Lung (tissue), 12 donors: ENCODE results near the gene RXRA. TPM values are rescaled to one million over a fixed set of nuclear protein-coding genes. Genes with fewer than 3 reads are reported as not detected.
A peak's percentile ranks its signal among the peaks of the same experiment; 100 is the strongest.

Experiments
- ATAC-seq: fragments of 200-7000 bp; cut with Tn5 transposase; one replicate; pipeline ENCODE4 v1.9.1; 2020; ENCODE audit warnings: moderate number of reproducible peaks; ENCODE audit not compliant: insufficient read depth, low FRiP score
- DNase-seq, 3 donors: peaks; one replicate each; pipeline ENCODE4 v3.0.0-alpha.2; 2013 to 2017
- H3K27ac ChIP-seq, 2 donors: one replicate each; pipeline ENCODE4 v1.5.1; 2013; ENCODE audit warnings: mild to moderate bottlenecking in 2 of 2, moderate library complexity in 2 of 2, control low read depth in 1 of 2, inconsistent platforms in 1 of 2, low read depth in 1 of 2, low read length in 1 of 2
- H3K27me3 ChIP-seq, 3 donors: one replicate each; pipeline ENCODE4 v1.5.1; 2013; ENCODE audit warnings: low read length in 2 of 3; ENCODE audit not compliant: control insufficient read depth in 3 of 3, insufficient read depth in 3 of 3
- H3K36me3 ChIP-seq, 4 donors: one replicate each; pipeline ENCODE4 v1.5.1; 2013; ENCODE audit warnings: low read length in 4 of 4, mild to moderate bottlenecking in 1 of 4, moderate library complexity in 1 of 4; ENCODE audit not compliant: control insufficient read depth in 4 of 4, insufficient read depth in 4 of 4
- H3K4me1 ChIP-seq, 5 donors: one replicate each; pipeline ENCODE4 v1.5.1; 2013; ENCODE audit warnings: low read length in 5 of 5, mild to moderate bottlenecking in 2 of 5, moderate library complexity in 1 of 5; ENCODE audit not compliant: control insufficient read depth in 5 of 5, insufficient read depth in 5 of 5
- H3K4me3 ChIP-seq: one replicate; pipeline ENCODE4 v1.5.1; 2013; ENCODE audit warnings: mild to moderate bottlenecking, control low read depth, moderate library complexity
- H3K9ac ChIP-seq, 2 donors: one replicate each; pipeline ENCODE4 v1.5.1; 2013; ENCODE audit warnings: low read length in 2 of 2, control low read depth in 1 of 2; ENCODE audit not compliant: insufficient read depth in 1 of 2
- H3K9me3 ChIP-seq, 4 donors: one replicate each; pipeline ENCODE4 v1.5.1; 2013; ENCODE audit warnings: low read length in 3 of 4, mild to moderate bottlenecking in 1 of 4, moderate library complexity in 1 of 4; ENCODE audit not compliant: control insufficient read depth in 4 of 4, insufficient read depth in 3 of 4
- WGBS, 2 donors: extraction: QIAGEN DNeasy Blood & Tissue Kit; methylation state at CpG; one replicate each; pipeline ENCODE4 v1.1.7; 2013; 5-methylcytosine and 5-hydroxymethylcytosine counted together
- polyA plus RNA-seq, 2 donors: library from polyadenylated mRNA; stranded (reverse); fragments of 200-250 nt; gene quantifications; one replicate each; pipeline ENCODE4 v1.2.1, GENCODE V29; 2013
- total RNA-seq, 2 donors: library from RNA; depleted of rRNA in 1 of 2; stranded (reverse); fragments of >200 nt in 1 of 2; gene quantifications; one replicate each; pipeline ENCODE4 v1.2.1, GENCODE V29; 2014 to 2021
- TF ChIP-seq, protein P1 (sequence below): IDR thresholded peaks from 2 replicates; pipeline ENCODE4 v1.5.1; 2012; ENCODE audit warnings: mild to moderate bottlenecking; ENCODE audit errors: control extremely low read depth, extremely low read depth
- donor health status: control.
- donor health status: control.
- donor health status: Bipolar disorder and iron deficiency.
- donor health status: healthy.
- donor health status: DM: yes; HTN: yes; CAD: no.

Gene RXRA
- total and polyA plus RNA-seq, 4 donors: 24.2 to 85.2 (median 52.2) TPM

DNA sequence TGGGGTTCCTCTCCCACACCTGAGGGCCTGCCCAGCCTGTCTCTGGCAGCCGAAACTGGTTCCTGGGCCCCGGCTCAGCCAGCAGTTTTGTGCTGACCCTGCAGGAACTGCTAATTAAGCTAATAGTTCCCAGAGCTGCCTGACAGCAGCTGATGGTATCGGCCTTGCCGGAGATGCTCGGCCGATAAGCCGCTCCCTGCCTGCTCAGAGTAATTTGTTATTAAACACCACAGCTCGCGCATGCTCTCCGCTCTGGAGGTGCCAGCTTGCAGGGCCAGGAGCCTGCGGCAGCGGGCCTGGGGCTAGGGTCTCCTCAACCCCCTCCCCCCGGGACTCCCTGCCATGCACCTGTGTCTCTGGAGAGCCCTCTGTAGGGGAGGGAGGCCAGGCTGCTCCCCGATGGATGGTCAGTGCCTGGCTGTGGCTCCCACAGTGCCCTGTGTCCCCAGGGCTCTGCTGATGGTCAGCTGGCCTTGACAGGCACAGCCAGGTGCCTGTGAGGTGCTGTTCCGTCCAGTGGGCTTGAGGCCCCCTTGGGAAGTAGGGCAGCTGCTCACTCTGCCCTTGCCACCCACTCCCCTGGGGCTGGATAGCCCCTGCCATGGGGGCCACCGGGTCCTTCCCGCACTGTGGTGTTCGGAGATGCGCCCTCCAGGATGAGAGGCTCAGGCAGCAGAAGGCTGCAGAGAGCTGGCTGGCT is 41.7 kb downstream of the RXRA start:
- H3K27ac ChIP-seq: no peak overlapping the region
- ATAC-seq: no peak
- H3K4me3 ChIP-seq: no peak overlapping the region
- 83 to 90% methylated on average over 19 of the region's 19 CpGs for WGBS, 2 donors
- H3K9ac ChIP-seq: no peak overlapping the region
- no peaks in the 10 kb centered on the region for H3K27me3 ChIP-seq
- H3K9me3 ChIP-seq: no peaks in the 10 kb centered on the region
- peaks cover 8 to 48% (median 17%) of the 10 kb centered on the region in 5 donors for H3K4me1 ChIP-seq
- no peaks in the 10 kb centered on the region for H3K36me3 ChIP-seq
- TF ChIP-seq, protein P1, sequence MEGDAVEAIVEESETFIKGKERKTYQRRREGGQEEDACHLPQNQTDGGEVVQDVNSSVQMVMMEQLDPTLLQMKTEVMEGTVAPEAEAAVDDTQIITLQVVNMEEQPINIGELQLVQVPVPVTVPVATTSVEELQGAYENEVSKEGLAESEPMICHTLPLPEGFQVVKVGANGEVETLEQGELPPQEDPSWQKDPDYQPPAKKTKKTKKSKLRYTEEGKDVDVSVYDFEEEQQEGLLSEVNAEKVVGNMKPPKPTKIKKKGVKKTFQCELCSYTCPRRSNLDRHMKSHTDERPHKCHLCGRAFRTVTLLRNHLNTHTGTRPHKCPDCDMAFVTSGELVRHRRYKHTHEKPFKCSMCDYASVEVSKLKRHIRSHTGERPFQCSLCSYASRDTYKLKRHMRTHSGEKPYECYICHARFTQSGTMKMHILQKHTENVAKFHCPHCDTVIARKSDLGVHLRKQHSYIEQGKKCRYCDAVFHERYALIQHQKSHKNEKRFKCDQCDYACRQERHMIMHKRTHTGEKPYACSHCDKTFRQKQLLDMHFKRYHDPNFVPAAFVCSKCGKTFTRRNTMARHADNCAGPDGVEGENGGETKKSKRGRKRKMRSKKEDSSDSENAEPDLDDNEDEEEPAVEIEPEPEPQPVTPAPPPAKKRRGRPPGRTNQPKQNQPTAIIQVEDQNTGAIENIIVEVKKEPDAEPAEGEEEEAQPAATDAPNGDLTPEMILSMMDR: no peak
- peak in 1 of 3 donors; percentile 27 for DNase-seq

GRCh38 chr9:134368571-134368970 is 42.3 kb downstream of the RXRA start:
- ATAC-seq (no peak), DNase-seq (no peak)
- 89 to 92% methylated on average over 3 of the region's 3 CpGs for WGBS, 2 donors
- TF ChIP-seq, protein P1: no peak
- peaks cover 8 to 51% (median 17%) of the 10 kb centered on the region in 5 donors for H3K4me1 ChIP-seq
- no peaks in the 10 kb centered on the region for H3K36me3 ChIP-seq
- no peaks in the 10 kb centered on the region for H3K27me3 ChIP-seq
- no peaks in the 10 kb centered on the region for H3K9me3 ChIP-seq
- H3K9ac ChIP-seq: no peak overlapping the region
- no peak overlapping the region for H3K27ac ChIP-seq
- no peak overlapping the region for H3K4me3 ChIP-seq

DNA sequence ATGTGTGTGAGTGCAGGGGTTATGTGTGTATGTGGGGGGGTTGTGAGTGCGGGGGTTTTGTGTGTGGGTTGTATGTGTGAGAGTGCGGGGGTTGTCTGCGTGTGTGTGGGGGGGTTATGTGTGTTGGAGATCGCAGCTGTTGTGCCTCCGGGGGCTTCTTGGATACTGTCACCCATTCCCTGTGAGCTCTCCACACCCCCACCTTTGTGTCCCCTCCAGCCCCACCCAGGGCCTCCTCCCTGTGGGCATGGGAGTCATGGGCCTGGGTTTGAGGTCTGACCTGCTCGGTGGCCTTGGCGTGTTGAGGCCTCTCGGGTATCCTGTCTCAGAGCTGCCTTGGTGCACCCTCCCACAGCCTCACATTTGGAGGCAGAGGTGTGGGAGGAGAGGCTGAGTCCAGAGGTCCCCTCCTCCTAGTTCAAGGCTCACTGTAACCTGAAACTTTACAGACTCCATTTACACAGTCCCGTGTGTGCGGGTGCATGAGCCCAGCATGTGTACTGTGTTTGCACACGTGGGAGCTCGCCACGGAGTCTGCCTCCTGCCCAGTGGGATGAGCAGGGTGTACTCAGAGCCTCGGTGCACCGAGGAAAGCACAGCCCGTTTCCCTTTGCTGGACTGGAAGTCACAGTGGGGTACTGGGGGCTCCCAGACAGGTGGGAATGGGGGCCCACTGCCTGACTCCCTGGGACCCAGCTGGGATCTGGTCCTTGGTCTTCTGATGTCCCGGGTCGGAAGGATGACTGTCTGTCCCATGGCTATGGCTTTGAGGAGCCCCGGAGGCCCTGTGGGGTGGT is 43.4 kb downstream of the RXRA start:
- no peaks in the 10 kb centered on the region for H3K27me3 ChIP-seq
- H3K27ac ChIP-seq: peak overlapping the region in 1 of 2 donors; percentile 19
- peaks cover 11 to 59% (median 17%) of the 10 kb centered on the region in 5 donors for H3K4me1 ChIP-seq
- no peaks in the 10 kb centered on the region for H3K9me3 ChIP-seq
- 84 to 86% methylated on average over 19 of the region's 19 CpGs for WGBS, 2 donors
- DNase-seq (no peak), ATAC-seq (no peak)
- H3K36me3 ChIP-seq: no peaks in the 10 kb centered on the region
- H3K4me3 ChIP-seq: no peak overlapping the region
- TF ChIP-seq, protein P1: no peak
- no peak overlapping the region for H3K9ac ChIP-seq
